HFF-Myc (cell line): ENCODE results near the gene PIWIL4.

ENCODE experiments used
- DNase-seq: peaks from one replicate; pipeline ENCODE4 v3.0.0-alpha.2; 2011; ENCODE audit warnings: low read depth; ENCODE audit errors: extremely low read depth
- H3K4me3 ChIP-seq: replicated peaks from 2 replicates; pipeline ENCODE4 v1.5.1; 2011; ENCODE audit warnings: low read depth, mild to moderate bottlenecking, control low read depth, low read length
- TF ChIP-seq, protein P1 (sequence below): IDR thresholded peaks from 2 replicates; pipeline ENCODE4 v1.5.1; 2012; ENCODE audit warnings: mild to moderate bottlenecking, low read depth, low read length, control low read depth; ENCODE audit errors: missing control alignments

Gene PIWIL4

GRCh38 chr11:94537031-94537600, 30.1 kb upstream of the PIWIL4 start:
- no peak overlapping the region for H3K4me3 ChIP-seq
- TF ChIP-seq, protein P1, sequence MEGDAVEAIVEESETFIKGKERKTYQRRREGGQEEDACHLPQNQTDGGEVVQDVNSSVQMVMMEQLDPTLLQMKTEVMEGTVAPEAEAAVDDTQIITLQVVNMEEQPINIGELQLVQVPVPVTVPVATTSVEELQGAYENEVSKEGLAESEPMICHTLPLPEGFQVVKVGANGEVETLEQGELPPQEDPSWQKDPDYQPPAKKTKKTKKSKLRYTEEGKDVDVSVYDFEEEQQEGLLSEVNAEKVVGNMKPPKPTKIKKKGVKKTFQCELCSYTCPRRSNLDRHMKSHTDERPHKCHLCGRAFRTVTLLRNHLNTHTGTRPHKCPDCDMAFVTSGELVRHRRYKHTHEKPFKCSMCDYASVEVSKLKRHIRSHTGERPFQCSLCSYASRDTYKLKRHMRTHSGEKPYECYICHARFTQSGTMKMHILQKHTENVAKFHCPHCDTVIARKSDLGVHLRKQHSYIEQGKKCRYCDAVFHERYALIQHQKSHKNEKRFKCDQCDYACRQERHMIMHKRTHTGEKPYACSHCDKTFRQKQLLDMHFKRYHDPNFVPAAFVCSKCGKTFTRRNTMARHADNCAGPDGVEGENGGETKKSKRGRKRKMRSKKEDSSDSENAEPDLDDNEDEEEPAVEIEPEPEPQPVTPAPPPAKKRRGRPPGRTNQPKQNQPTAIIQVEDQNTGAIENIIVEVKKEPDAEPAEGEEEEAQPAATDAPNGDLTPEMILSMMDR = no peak
- DNase-seq = no peak

- TF ChIP-seq, protein P1 = no peak
- no peak overlapping the region for H3K4me3 ChIP-seq
- DNase-seq = no peak
Observed at GRCh38 chr11:94539420-94539819, 27.7 kb upstream of the PIWIL4 start.

GRCh38 chr11:94543695-94544645, 23.2 kb upstream of the PIWIL4 start, which contains the start of gene FUT4:
TSS of gene FUT4 (plus strand) at chr11:94543921. CDS start at chr11:94544134, 213 bp downstream.
- TF ChIP-seq, protein P1 = no peak
- H3K4me3 ChIP-seq = peak within 1 kb of the TSS; percentile 55
- no peak for DNase-seq

DNA sequence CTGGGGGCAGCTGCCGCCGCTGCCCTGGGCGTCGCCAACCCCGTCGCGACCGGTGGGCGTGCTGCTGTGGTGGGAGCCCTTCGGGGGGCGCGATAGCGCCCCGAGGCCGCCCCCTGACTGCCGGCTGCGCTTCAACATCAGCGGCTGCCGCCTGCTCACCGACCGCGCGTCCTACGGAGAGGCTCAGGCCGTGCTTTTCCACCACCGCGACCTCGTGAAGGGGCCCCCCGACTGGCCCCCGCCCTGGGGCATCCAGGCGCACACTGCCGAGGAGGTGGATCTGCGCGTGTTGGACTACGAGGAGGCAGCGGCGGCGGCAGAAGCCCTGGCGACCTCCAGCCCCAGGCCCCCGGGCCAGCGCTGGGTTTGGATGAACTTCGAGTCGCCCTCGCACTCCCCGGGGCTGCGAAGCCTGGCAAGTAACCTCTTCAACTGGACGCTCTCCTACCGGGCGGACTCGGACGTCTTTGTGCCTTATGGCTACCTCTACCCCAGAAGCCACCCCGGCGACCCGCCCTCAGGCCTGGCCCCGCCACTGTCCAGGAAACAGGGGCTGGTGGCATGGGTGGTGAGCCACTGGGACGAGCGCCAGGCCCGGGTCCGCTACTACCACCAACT, 22.4 kb upstream of the PIWIL4 start:
- TF ChIP-seq, protein P1 = no peak
- DNase-seq = no peak
- peak overlapping the region; percentile 55 for H3K4me3 ChIP-seq

DNA sequence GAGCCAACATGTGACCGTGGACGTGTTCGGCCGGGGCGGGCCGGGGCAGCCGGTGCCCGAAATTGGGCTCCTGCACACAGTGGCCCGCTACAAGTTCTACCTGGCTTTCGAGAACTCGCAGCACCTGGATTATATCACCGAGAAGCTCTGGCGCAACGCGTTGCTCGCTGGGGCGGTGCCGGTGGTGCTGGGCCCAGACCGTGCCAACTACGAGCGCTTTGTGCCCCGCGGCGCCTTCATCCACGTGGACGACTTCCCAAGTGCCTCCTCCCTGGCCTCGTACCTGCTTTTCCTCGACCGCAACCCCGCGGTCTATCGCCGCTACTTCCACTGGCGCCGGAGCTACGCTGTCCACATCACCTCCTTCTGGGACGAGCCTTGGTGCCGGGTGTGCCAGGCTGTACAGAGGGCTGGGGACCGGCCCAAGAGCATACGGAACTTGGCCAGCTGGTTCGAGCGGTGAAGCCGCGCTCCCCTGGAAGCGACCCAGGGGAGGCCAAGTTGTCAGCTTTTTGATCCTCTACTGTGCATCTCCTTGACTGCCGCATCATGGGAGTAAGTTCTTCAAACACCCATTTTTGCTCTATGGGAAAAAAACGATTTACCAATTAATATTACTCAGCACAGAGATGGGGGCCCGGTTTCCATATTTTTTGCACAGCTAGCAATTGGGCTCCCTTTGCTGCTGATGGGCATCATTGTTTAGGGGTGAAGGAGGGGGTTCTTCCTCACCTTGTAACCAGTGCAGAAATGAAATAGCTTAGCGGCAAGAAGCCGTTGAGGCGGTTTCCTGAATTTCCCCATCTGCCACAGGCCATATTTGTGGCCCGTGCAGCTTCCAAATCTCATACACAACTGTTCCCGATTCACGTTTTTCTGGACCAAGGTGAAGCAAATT, 21.7 kb upstream of the PIWIL4 start:
- H3K4me3 ChIP-seq = peak overlapping the region; percentile 55
- no peak for DNase-seq
- TF ChIP-seq, protein P1 = no peak

- peak overlapping the region; percentile 55 for H3K4me3 ChIP-seq
- no peak for DNase-seq
Observed at GRCh38 chr11:94546162-94546470, 21.1 kb upstream of the PIWIL4 start.

More at GRCh38 chr11:94546162-94546470, 21.1 kb upstream of the PIWIL4 start:
- TF ChIP-seq, protein P1 = no peak
